Type B pancreatic cell (in vitro differentiated cells): Measurements from ENCODE around the gene LRRC53. TPM values are rescaled to one million over a fixed set of nuclear protein-coding genes. Genes with fewer than 3 reads are reported as not detected.
A peak's percentile ranks its signal among the peaks of the same experiment; 100 is the strongest.

Source experiments
- DNase-seq: peaks from one replicate; pipeline ENCODE4 v3.0.0; 2021; ENCODE audit warnings: mixed read lengths; ENCODE audit not compliant: unreplicated experiment; ENCODE audit errors: extremely low spot score
- H3K27ac Mint-ChIP-seq: 2 replicates; pipeline ENCODE4 v1.8.0; 2021; ENCODE audit warnings: mild to moderate bottlenecking, mixed read lengths
- H3K27me3 Mint-ChIP-seq: 2 replicates; pipeline ENCODE4 v1.8.0; 2021; ENCODE audit warnings: mixed read lengths
- H3K36me3 Mint-ChIP-seq: 2 replicates; pipeline ENCODE4 v1.8.0; 2021; ENCODE audit warnings: mixed read lengths
- H3K4me1 Mint-ChIP-seq: one replicate; pipeline ENCODE4 v1.8.0; 2021; ENCODE audit warnings: mixed read lengths; ENCODE audit not compliant: unreplicated experiment
- H3K4me3 Mint-ChIP-seq: 2 replicates; pipeline ENCODE4 v1.8.0; 2021; ENCODE audit warnings: mild to moderate bottlenecking, mixed read lengths
- H3K9me3 Mint-ChIP-seq: 2 replicates; pipeline ENCODE4 v1.8.0; 2021; ENCODE audit warnings: mixed read lengths
- total RNA-seq: library from RNA; stranded (reverse); gene quantifications from 2 replicates; pipeline ENCODE4 v1.2.1, GENCODE V29; 2021; ENCODE audit warnings: low replicate concordance
- TF ChIP-seq, protein P1 (sequence below): fragments of 200-600 bp; sonication (generic); conservative IDR thresholded peaks from 2 replicates; pipeline ENCODE4 v1.5.0; 2021; ENCODE audit warnings: antibody characterized with exemption, mild to moderate bottlenecking

Gene LRRC53
- total RNA-seq, 1 donor from 2014 or later = not detected

DNA sequence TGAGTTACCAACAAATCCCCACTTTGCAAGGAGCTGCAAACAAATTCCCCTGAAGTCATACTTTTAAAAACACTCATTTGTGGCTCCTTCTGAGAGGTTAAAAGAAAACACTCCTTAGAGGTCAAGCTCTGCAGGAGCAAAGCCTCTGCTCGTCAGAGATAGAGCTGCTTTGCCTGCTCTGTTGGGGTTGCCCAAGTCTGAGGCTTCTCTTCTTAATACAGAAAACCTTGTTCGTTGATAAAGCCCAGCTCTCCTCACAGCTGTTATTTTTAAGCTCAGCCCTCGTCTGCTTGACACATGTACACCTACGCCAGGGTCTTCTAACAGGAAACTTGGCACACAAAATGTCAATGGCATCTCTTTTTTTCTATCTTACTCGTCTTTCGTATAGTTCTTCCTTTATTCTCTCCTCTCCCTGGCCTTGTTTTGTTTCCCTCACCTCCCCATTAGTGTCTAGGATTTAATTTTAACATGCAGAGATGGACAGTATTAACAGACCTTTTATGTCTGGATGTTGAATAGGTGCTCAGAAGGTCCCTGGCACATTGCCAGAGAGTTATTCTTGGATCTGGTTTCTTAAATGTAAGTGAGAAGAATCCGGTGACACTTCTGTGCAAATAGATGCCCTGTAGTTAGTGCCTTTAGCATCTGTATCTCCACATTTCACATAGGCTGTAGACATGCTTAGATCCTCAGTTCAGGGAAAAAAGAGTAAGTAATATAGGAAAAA lies 86.0 kb downstream of the LRRC53 start:
- Mint-ChIP-seq H3K9me3 (no peaks in the 10 kb centered on the region), H3K27me3 (no peaks in the 10 kb centered on the region), H3K4me3 (no peak overlapping the region), H3K36me3 (no peaks in the 10 kb centered on the region), H3K4me1 (peaks cover 19% of the 10 kb centered on the region), H3K27ac (no peak overlapping the region)
- TF ChIP-seq, protein P1, sequence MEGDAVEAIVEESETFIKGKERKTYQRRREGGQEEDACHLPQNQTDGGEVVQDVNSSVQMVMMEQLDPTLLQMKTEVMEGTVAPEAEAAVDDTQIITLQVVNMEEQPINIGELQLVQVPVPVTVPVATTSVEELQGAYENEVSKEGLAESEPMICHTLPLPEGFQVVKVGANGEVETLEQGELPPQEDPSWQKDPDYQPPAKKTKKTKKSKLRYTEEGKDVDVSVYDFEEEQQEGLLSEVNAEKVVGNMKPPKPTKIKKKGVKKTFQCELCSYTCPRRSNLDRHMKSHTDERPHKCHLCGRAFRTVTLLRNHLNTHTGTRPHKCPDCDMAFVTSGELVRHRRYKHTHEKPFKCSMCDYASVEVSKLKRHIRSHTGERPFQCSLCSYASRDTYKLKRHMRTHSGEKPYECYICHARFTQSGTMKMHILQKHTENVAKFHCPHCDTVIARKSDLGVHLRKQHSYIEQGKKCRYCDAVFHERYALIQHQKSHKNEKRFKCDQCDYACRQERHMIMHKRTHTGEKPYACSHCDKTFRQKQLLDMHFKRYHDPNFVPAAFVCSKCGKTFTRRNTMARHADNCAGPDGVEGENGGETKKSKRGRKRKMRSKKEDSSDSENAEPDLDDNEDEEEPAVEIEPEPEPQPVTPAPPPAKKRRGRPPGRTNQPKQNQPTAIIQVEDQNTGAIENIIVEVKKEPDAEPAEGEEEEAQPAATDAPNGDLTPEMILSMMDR = no peak
- DNase-seq = no peak

DNA sequence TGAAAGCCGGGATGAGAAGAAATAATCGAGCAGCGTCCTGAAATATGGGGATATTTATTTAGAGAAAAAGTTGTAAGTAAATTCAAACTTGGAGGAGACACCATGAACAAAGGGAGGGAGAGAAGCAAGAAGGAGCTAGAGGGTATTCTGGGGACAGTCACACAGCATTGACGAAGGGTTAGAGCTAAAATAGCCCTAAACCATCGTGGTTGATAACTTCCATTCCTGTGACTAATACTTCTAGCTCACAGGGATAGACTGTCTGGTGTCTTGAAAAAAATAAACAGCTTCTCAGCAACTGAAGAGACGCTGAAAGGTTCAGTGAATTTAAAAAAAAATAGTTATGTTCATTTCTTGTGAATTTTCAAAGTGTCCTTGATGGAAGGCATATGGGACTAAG lies 86.7 kb downstream of the LRRC53 start:
- no peak for DNase-seq
- Mint-ChIP-seq H3K27me3 (no peaks in the 10 kb centered on the region), H3K27ac (no peak overlapping the region), H3K9me3 (no peaks in the 10 kb centered on the region), H3K4me3 (peak overlapping the region; percentile 23), H3K4me1 (peaks cover 19% of the 10 kb centered on the region), H3K36me3 (no peaks in the 10 kb centered on the region)
- TF ChIP-seq, protein P1 = no peak

DNA sequence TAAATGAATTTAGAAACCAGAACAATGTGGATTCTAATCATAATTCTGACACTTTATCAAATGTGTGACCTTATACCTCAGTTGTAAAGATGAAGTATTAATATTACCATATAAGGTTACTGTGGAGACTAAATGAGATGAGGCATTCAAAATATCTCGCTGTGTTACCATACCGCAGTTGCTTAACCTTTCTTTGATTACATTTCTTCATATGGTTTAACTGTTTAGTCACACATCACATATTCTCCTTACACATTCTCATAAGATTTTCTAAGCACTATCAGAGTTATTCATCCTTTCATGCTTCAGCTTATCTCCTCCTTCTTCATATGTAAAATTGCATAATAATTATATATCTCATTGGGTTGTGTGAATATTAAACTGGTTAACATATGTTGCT lies 88.9 kb downstream of the LRRC53 start:
- Mint-ChIP-seq H3K36me3 (no peaks in the 10 kb centered on the region), H3K27me3 (no peaks in the 10 kb centered on the region), H3K4me1 (peaks cover 11% of the 10 kb centered on the region), H3K4me3 (no peak overlapping the region), H3K9me3 (no peaks in the 10 kb centered on the region), H3K27ac (no peak overlapping the region)
- no peak for DNase-seq
- TF ChIP-seq, protein P1 = no peak

DNA sequence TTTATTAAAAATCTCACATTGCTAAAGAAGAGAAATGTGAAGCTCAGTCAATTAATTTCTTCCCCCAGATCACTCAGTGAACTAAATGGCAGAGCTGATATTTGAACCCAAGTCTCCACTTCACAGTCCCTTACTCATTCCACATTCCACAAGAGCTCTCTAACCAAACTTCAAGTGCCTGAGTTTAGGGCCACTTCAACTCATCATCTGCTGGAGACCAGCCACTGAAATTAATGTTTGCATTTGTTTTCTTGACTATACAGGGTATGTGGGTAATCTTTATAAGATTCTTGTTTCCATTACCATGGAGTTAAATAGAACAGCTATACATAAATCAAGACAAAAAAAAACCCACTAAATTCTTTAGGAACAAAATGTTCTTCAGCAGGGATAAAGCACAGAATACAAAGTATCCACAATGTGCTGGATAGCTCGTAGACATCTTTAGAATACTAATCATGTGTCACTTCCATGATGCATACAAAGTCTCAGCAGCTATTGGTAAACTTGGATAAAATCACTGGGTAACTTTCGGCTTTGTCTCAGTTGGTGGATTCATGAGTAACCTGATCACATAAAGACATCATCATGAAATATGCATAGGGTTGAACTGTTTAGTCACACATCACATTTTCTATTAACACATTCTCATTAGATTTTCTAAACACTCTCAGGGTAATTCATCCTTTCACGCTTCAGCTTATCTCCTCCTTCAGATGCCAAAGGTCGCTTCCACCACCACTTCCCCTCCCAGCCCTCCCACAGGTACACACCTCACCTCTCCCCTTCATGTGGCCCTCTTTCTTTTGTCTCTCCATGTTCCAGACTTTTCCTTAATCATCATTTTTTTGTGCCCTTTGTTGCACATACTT lies 89.8 kb downstream of the LRRC53 start:
- Mint-ChIP-seq H3K36me3 (no peaks in the 10 kb centered on the region), H3K4me1 (peaks cover 11% of the 10 kb centered on the region), H3K4me3 (no peak overlapping the region), H3K27ac (no peak overlapping the region), H3K27me3 (no peaks in the 10 kb centered on the region), H3K9me3 (no peaks in the 10 kb centered on the region)
- no peak for DNase-seq
- TF ChIP-seq, protein P1 = no peak

DNA sequence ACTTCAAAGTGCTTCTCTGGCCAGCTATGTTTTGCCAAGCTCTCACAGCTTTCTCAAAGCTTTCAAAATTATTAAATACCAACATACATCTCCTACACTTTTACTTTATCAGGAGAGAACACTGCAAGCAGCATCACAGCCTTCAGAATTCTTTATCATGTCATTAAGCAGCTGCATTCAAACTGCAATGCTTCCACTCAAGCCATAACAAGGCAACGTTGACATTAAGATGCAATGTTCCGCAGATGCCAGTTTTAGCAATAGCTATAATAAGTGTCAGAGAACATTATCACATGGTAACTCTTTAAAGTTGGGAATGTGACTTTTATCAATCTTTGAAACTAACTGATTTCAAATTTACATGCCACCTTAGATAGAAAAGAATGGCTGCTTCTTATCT lies 91.9 kb downstream of the LRRC53 start:
- Mint-ChIP-seq H3K27ac (no peak overlapping the region), H3K27me3 (no peaks in the 10 kb centered on the region), H3K4me1 (peaks cover 7% of the 10 kb centered on the region), H3K36me3 (no peaks in the 10 kb centered on the region), H3K4me3 (no peak overlapping the region), H3K9me3 (no peaks in the 10 kb centered on the region)
- TF ChIP-seq, protein P1 = no peak
- DNase-seq = no peak

Other genes starting within 250 kb of the LRRC53 start
- 0.24 and 0.29 TPM in 2 replicates for gene ERICH3, start 161.2 kb upstream of the LRRC53 start, total RNA-seq
- gene CRYZ, start 220.4 kb upstream of the LRRC53 start, total RNA-seq = 17.3 and 25.8 TPM in 2 replicates
- 11.0 and 12.7 TPM in 2 replicates for gene TYW3, start 220.5 kb upstream of the LRRC53 start, total RNA-seq